Right atrium auricular region (tissue), 2 donors: ENCODE measurements around the gene SOX8. TPM values are rescaled to one million over a fixed set of nuclear protein-coding genes. Genes with fewer than 3 reads are reported as not detected.
"Not testable (repeated sequence)": the region's sequence is repeated elsewhere in the genome, so short reads cannot be mapped to it uniquely, and the experiment has no call there.

Experiments used
- DNase-seq: peaks from one replicate; pipeline ENCODE4 v3.0.0-alpha.2; 2019; ENCODE audit warnings: low spot score
- H3K27ac ChIP-seq, 2 donors: fragments of 200-600 bp; sonication (generic); 1 replicate in 1 of 2; 2 replicates in 1 of 2; pipeline ENCODE4 v1.5.1; 2016 to 2019
- H3K27me3 ChIP-seq, 2 donors: fragments of 200-600 bp; sonication (generic); one replicate each; pipeline versions ENCODE4 v1.5.1 to v1.6.0; 2017 to 2019
- H3K36me3 ChIP-seq: fragments of 200-600 bp; sonication (generic); one replicate; pipeline ENCODE4 v1.5.1; 2016
- H3K4me1 ChIP-seq, 2 donors: fragments of 200-600 bp; sonication (generic); one replicate each; pipeline versions ENCODE4 v1.5.1 to v1.6.0; 2017 to 2019
- H3K4me3 ChIP-seq, 2 donors: fragments of 200-600 bp; sonication (generic); 1 replicate in 1 of 2; 2 replicates in 1 of 2; pipeline ENCODE4 v1.5.1; 2017 to 2019; ENCODE audit warnings: mild to moderate bottlenecking in 1 of 2, moderate library complexity in 1 of 2
- H3K9me3 ChIP-seq, 2 donors: fragments of 200-600 bp; sonication (generic); one replicate each; pipeline ENCODE4 v1.5.1; 2019
- total RNA-seq, 2 donors: library from RNA; depleted of rRNA; stranded (reverse); fragments of >200 nt; gene quantifications; one replicate each; pipeline ENCODE4 v1.1.0, GENCODE V29; 2016
- TF ChIP-seq, protein P1 (sequence below), 2 donors: fragments of 200-600 bp; sonication (generic); IDR thresholded peaks; one replicate each; pipeline ENCODE4 v1.5.1; 2019; ENCODE audit warnings: antibody characterized with exemption in 2 of 2

Gene SOX8
- total RNA-seq, 2 donors from 2014 or later = 1.0 to 1.6 TPM

GRCh38 chr16:951660-952301, 29.8 kb upstream of the SOX8 start:
- H3K27me3 ChIP-seq = no peaks in the 10 kb centered on the region
- no peak overlapping the region for H3K27ac ChIP-seq
- H3K4me3 ChIP-seq = no peak overlapping the region
- no peaks in the 10 kb centered on the region for H3K9me3 ChIP-seq
- TF ChIP-seq, protein P1, sequence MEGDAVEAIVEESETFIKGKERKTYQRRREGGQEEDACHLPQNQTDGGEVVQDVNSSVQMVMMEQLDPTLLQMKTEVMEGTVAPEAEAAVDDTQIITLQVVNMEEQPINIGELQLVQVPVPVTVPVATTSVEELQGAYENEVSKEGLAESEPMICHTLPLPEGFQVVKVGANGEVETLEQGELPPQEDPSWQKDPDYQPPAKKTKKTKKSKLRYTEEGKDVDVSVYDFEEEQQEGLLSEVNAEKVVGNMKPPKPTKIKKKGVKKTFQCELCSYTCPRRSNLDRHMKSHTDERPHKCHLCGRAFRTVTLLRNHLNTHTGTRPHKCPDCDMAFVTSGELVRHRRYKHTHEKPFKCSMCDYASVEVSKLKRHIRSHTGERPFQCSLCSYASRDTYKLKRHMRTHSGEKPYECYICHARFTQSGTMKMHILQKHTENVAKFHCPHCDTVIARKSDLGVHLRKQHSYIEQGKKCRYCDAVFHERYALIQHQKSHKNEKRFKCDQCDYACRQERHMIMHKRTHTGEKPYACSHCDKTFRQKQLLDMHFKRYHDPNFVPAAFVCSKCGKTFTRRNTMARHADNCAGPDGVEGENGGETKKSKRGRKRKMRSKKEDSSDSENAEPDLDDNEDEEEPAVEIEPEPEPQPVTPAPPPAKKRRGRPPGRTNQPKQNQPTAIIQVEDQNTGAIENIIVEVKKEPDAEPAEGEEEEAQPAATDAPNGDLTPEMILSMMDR (IDR thresholded peaks at IDR 0.05) = no peak
- DNase-seq = no peak
- H3K36me3 ChIP-seq = peaks cover 12% of the 10 kb centered on the region
- H3K4me1 ChIP-seq = no peaks in the 10 kb centered on the region

DNA sequence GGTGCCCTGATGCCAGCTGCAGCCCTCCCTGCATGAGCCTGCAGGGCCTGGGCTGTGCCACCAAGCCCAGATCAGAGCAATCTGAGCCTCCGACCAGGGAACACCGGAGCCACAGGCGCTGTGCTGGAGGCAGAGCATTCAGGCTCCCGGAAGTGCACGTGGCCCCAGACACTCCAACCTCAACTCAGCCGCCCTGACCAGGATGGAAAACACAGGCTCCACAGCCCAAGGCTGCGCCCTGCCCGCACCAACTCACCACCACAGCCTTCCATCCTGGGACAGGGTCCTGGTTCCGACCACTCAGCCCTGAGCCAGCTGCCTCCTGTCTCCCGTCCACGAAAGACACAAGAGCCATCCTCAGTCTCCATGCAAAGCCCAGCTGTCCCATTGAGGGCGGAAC, 29.2 kb upstream of the SOX8 start:
- Histone ChIP-seq H3K4me3 (no peak overlapping the region), H3K9me3 (peaks cover 0 to 5% of the 10 kb centered on the region in 2 donors), H3K4me1 (no peaks in the 10 kb centered on the region), H3K36me3 (peaks cover 10% of the 10 kb centered on the region), H3K27me3 (no peaks in the 10 kb centered on the region), H3K27ac (no peak overlapping the region)
- TF ChIP-seq, protein P1 (IDR thresholded peaks at IDR 0.05) = no peak
- DNase-seq = no peak

DNA sequence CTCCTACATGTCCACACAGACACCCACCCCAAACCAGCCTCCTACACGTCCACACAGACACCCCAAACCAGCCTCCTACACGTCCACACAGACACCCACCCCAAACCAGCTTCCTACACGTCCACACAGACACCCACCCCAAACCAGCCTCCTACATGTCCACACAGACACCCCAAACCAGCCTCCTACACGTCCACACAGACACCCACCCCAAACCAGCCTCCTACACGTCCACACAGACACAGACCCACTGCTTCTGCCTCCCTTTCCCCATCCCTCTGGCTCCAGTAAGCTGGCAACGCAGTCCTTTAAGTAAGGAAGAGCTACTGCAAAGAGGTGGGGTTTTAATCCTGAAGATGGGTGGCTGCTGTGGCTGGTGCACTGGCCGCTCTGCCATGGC, 27.8 kb upstream of the SOX8 start:
- H3K27ac ChIP-seq, H3K4me3 ChIP-seq, H3K4me1 ChIP-seq: not testable (repeated sequence)

DNA sequence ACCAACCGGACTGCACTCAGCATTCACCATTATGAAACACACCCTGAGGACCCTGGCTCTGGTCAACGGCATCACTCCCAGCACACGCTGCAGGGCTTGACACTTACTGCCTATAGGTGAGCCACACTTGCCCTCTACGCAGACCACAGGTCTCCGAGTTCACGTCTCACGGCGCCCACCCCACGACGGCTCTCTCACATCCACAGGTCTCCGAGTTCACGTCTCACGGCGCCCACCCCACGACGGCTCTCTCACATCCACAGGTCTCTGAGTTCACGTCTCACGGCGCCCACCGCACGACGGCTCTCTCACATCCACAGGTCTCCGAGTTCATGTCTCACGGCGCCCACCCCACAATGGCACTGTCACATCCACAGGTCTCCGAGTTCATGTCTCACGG, 25.8 kb upstream of the SOX8 start:
- not testable (repeated sequence) for DNase-seq, H3K4me3 ChIP-seq, H3K4me1 ChIP-seq, H3K36me3 ChIP-seq, H3K27me3 ChIP-seq, H3K9me3 ChIP-seq, H3K27ac ChIP-seq

More for the DNA sequence above, 27.8 kb upstream of the SOX8 start:
- H3K27me3 ChIP-seq, H3K9me3 ChIP-seq, H3K36me3 ChIP-seq, DNase-seq: not testable (repeated sequence)

DNA sequence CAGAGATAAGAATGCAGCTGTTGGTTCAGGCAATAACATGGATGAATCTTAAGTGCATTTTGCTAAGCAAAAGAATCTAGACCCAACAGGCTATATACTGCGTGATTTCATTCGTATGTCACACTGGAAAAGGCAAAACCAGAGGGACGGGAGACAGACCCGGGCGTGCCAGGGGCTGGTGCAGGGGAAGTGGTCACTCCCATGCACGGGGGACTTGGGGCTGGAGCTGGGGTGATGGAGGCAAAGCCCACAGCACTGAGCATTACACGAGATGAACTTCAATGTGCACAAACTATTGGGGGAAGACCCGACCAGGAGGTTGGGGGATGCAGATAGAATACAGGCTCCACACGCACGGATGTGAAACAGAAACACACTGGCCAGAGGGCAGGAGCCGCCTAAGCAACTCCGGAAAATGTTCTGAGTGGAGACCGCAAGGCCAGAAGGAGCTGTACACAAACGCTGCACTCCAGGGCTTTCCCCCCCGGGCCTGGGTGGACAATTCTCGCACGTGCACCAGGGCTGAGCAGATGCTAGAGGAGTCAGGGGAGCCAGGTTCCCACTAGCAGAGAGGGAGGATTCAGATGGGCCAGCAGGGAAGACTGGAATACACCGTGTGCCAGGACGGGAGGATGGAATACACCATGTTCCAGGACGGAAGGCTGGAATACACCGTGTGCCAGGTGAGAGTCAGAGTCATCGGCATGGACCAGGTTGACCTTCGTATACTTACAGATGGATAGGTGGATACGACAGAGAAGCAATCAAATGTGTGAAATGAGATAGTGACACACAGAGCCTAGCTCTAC, 22.1 kb upstream of the SOX8 start:
- peaks cover 0 to 8% of the 10 kb centered on the region in 2 donors for H3K9me3 ChIP-seq
- TF ChIP-seq, protein P1 (IDR thresholded peaks at IDR 0.05) = no peak
- no peaks in the 10 kb centered on the region for H3K4me1 ChIP-seq
- H3K4me3 ChIP-seq = no peak overlapping the region
- no peak overlapping the region for H3K27ac ChIP-seq
- DNase-seq = no peak
- H3K27me3 ChIP-seq = no peaks in the 10 kb centered on the region
- no peaks in the 10 kb centered on the region for H3K36me3 ChIP-seq

- Histone ChIP-seq H3K9me3 (peaks cover 0 to 2% of the 10 kb centered on the region in 2 donors), H3K27ac (no peak overlapping the region), H3K4me3 (no peak overlapping the region), H3K36me3 (peaks cover 1% of the 10 kb centered on the region), H3K4me1 (no peaks in the 10 kb centered on the region), H3K27me3 (no peaks in the 10 kb centered on the region)
- no peak for DNase-seq
- TF ChIP-seq, protein P1 (IDR thresholded peaks at IDR 0.05) = no peak
Observed at GRCh38 chr16:962366-962765, 19.2 kb upstream of the SOX8 start.
